Adipocyte (in vitro differentiated cells): ENCODE data around the gene TENM3.

Source experiments
- DNase-seq: peaks from one replicate; pipeline ENCODE4 v3.0.0-alpha.2; 2015; ENCODE audit warnings: low read depth
- H3K27me3 ChIP-seq: replicated peaks from 2 replicates; pipeline ENCODE4 v1.7.0; 2013; ENCODE audit warnings: mild to moderate bottlenecking, low read length, moderate library complexity; ENCODE audit not compliant: control insufficient read depth, insufficient read depth
- H3K36me3 ChIP-seq: 2 replicates; pipeline ENCODE4 v1.7.0; 2013; ENCODE audit warnings: low read length, mild to moderate bottlenecking, moderate library complexity; ENCODE audit not compliant: control insufficient read depth, insufficient read depth, severe bottlenecking
- H3K4me1 ChIP-seq: 2 replicates; pipeline ENCODE4 v1.7.0; 2013; ENCODE audit warnings: mild to moderate bottlenecking, low read length, moderate library complexity; ENCODE audit not compliant: control insufficient read depth, insufficient read depth
- H3K4me3 ChIP-seq: 2 replicates; pipeline ENCODE4 v1.7.0; 2013; ENCODE audit warnings: mild to moderate bottlenecking, low read length, moderate library complexity
- H3K9ac ChIP-seq: 2 replicates; pipeline ENCODE4 v1.7.0; 2013; ENCODE audit warnings: mild to moderate bottlenecking, low read length, moderate library complexity
- H3K9me3 ChIP-seq: 2 replicates; pipeline ENCODE4 v1.7.0; 2013; ENCODE audit warnings: mild to moderate bottlenecking, low read length, moderate library complexity; ENCODE audit not compliant: control insufficient read depth

TENM3 gene

GRCh38 chr4:182835006-182835740, 592.0 kb downstream of the TENM3 start:
- no peak overlapping the region for H3K4me3 ChIP-seq
- H3K9ac ChIP-seq: no peak overlapping the region
- H3K4me1 ChIP-seq: no peaks in the 10 kb centered on the region
- peaks cover 22% of the 10 kb centered on the region for H3K27me3 ChIP-seq
- no peaks in the 10 kb centered on the region for H3K36me3 ChIP-seq
- peaks cover 6% of the 10 kb centered on the region for H3K9me3 ChIP-seq
- DNase-seq: no peak

DNA sequence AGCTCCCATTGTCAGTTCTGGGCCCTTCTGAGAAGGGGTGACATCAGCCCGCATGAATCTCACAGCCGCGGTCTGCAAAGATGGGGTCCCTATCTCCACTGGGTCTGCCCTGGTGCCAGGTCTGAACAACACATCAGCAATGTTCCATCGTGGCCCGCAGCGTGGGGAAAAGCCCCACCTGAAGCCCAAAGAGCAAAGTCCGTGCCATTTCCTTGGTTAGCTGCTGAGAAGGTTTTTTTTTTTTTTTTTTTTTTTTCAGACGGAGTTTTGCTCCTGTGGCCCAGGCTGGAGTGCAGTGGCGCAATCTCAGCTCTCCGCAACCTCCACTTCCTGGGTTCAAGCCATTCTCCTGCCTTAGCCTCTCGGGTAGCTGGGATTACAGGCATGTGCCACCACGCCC, 594.6 kb downstream of the TENM3 start:
- DNase-seq: no peak
- H3K4me1 ChIP-seq: no peaks in the 10 kb centered on the region
- H3K9ac ChIP-seq: no peak overlapping the region
- peaks cover 18% of the 10 kb centered on the region for H3K27me3 ChIP-seq
- no peak overlapping the region for H3K4me3 ChIP-seq
- H3K36me3 ChIP-seq: no peaks in the 10 kb centered on the region
- H3K9me3 ChIP-seq: no peaks in the 10 kb centered on the region

GRCh38 chr4:182838535-182838934, 595.3 kb downstream of the TENM3 start:
- Histone ChIP-seq H3K36me3 (no peaks in the 10 kb centered on the region), H3K27me3 (peaks cover 22% of the 10 kb centered on the region), H3K9ac (no peak overlapping the region), H3K9me3 (no peaks in the 10 kb centered on the region), H3K4me3 (no peak overlapping the region), H3K4me1 (no peaks in the 10 kb centered on the region)
- no peak for DNase-seq

GRCh38 chr4:182839256-182839655, 596.1 kb downstream of the TENM3 start:
- H3K27me3 ChIP-seq: peaks cover 29% of the 10 kb centered on the region

DNA sequence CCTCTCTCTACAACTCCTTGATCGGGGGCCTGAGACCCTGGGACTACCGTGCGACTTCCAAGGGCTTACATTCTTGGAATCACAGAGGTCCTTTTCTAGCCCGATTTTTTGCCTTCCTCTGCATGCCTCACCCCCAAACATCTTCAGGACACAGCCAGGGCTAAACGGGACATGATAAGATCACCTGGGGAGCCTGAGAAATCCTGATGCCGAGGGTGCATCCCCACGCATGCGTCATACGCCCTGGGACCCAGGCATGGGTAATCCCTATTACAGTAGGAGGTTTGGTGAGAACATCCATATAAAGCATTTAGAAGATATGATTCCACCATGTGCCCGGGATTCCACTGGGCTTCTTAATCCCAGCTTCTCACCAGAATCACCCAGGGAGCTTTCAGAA, 596.9 kb downstream of the TENM3 start:
- no peak for DNase-seq
- H3K9ac ChIP-seq: no peak overlapping the region
- no peaks in the 10 kb centered on the region for H3K36me3 ChIP-seq
- H3K4me1 ChIP-seq: no peaks in the 10 kb centered on the region
- H3K27me3 ChIP-seq: peaks cover 27% of the 10 kb centered on the region
- H3K9me3 ChIP-seq: no peaks in the 10 kb centered on the region
- H3K4me3 ChIP-seq: no peak overlapping the region

More at GRCh38 chr4:182839256-182839655, 596.1 kb downstream of the TENM3 start:
- Histone ChIP-seq H3K36me3 (no peaks in the 10 kb centered on the region), H3K4me3 (no peak overlapping the region), H3K9ac (no peak overlapping the region), H3K4me1 (no peaks in the 10 kb centered on the region), H3K9me3 (no peaks in the 10 kb centered on the region)
- no peak for DNase-seq

DNA sequence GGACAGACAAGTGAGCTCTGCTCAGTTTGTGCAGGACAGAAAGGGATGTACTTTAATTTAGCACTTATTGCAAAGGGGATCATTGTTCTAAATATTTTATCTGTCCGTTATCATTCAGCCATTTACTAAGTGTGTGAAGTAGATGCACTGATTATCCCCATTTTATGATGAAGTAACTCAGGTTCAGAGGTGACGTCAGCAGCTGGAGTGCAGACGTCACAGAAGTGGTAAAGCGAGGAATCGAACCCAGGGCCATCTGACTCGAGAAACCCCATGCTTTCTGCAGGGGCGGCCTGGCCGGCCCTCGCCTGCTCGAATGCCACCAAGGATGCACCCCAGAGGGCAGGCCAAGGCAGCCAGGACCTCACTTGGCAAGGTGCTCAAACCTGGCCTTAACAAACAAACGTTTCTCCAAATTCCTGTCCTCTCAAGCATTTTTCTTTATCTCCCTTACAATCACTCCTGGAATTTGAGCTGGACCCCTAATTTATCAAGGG, 599.0 kb downstream of the TENM3 start:
- H3K4me1 ChIP-seq: no peaks in the 10 kb centered on the region

DNA sequence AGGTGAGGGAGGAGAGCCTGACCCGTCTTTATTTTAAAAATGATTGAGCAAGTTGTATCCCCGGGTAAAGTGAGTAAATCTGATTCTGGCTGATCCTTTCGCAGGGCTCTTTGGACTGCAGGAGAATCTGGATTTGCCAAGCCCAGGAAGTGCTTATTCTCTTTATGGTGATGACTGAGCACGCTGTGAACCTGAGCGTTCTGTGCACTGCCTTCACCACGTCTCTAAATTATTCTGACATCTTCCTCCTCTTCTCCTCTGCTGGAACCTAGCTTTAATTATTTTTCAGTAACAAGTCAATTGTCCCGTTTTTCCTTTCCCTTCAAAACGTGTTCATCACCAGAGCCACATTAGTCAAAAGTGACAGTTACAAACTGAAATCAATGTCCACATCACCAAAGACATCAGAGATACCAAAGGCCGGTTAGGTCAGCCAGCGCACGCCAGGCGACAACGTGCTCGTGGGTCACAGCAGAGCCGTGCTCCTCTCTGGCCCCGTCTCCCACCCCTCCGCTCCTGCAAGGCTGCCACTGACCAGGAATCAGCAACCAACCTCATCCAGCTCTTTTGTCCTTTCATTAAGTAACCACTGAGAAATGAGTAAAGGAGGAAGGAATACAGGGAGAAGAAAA, 599.7 kb downstream of the TENM3 start:
- no peak overlapping the region for H3K9ac ChIP-seq
- H3K27me3 ChIP-seq: peaks cover 31% of the 10 kb centered on the region
- H3K4me1 ChIP-seq: no peaks in the 10 kb centered on the region
- no peak for DNase-seq
- no peaks in the 10 kb centered on the region for H3K9me3 ChIP-seq
- H3K36me3 ChIP-seq: no peaks in the 10 kb centered on the region
- no peak overlapping the region for H3K4me3 ChIP-seq

More for the DNA sequence above, 599.0 kb downstream of the TENM3 start:
- H3K36me3 ChIP-seq: no peaks in the 10 kb centered on the region
- no peak overlapping the region for H3K9ac ChIP-seq
- DNase-seq: no peak
- no peak overlapping the region for H3K4me3 ChIP-seq
- H3K27me3 ChIP-seq: peaks cover 31% of the 10 kb centered on the region
- H3K9me3 ChIP-seq: no peaks in the 10 kb centered on the region

DNA sequence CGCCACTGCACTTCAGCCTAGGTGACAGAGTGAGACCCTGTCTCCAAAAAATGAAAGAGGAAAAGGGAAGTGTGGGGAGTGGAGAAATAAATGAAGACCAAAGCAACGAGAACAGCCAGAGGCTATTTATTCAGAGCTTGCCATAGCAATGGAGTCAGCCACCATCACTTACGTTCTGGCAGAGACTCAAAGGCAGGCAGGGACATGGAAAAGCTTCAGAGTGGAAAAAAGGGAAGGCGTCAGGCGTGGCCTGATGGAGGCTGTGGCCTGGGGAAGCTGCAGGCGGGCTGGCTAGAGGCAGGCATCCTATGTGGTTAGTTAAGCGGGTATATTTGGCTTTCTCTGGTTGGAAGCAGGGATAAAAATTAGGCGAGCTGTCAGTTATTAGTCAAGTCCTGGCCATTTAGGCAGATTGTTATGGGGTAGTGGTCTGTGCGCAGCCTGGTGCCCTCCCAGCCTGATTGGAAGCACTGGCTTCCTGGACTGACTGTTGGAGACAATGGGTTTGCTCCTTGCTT, 600.7 kb downstream of the TENM3 start:
- DNase-seq: no peak
- Histone ChIP-seq H3K9ac (no peak overlapping the region), H3K4me3 (no peak overlapping the region), H3K9me3 (no peaks in the 10 kb centered on the region), H3K36me3 (no peaks in the 10 kb centered on the region), H3K4me1 (no peaks in the 10 kb centered on the region), H3K27me3 (peaks cover 28% of the 10 kb centered on the region)

- Histone ChIP-seq H3K9ac (no peak overlapping the region), H3K27me3 (peaks cover 28% of the 10 kb centered on the region), H3K9me3 (no peaks in the 10 kb centered on the region), H3K4me1 (no peaks in the 10 kb centered on the region), H3K4me3 (no peak overlapping the region), H3K36me3 (no peaks in the 10 kb centered on the region)
- DNase-seq: no peak
Observed at GRCh38 chr4:182845618-182846017, 602.4 kb downstream of the TENM3 start.

DNA sequence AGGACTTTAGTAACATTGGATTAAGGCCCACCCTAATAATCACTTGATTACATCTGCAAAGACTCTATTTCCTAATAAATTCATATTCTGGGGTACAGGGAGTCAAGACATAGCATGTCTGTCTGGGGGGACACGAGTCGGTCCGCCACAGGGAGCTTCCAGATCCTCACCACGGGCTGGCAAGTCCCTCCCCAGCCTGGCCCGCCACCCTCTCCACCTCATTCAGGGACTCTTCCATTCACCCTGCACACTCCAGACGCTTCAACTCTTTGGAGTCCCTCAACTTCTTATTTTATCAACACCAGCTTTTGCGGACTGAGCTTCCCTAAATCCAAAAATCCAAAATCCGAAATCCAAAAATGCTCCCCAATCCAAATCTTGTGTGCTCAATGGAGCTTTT, 602.8 kb downstream of the TENM3 start:
- Histone ChIP-seq H3K36me3 (no peaks in the 10 kb centered on the region), H3K9ac (no peak overlapping the region), H3K27me3 (peaks cover 25% of the 10 kb centered on the region), H3K4me3 (no peak overlapping the region), H3K9me3 (no peaks in the 10 kb centered on the region), H3K4me1 (no peaks in the 10 kb centered on the region)
- no peak for DNase-seq

DNA sequence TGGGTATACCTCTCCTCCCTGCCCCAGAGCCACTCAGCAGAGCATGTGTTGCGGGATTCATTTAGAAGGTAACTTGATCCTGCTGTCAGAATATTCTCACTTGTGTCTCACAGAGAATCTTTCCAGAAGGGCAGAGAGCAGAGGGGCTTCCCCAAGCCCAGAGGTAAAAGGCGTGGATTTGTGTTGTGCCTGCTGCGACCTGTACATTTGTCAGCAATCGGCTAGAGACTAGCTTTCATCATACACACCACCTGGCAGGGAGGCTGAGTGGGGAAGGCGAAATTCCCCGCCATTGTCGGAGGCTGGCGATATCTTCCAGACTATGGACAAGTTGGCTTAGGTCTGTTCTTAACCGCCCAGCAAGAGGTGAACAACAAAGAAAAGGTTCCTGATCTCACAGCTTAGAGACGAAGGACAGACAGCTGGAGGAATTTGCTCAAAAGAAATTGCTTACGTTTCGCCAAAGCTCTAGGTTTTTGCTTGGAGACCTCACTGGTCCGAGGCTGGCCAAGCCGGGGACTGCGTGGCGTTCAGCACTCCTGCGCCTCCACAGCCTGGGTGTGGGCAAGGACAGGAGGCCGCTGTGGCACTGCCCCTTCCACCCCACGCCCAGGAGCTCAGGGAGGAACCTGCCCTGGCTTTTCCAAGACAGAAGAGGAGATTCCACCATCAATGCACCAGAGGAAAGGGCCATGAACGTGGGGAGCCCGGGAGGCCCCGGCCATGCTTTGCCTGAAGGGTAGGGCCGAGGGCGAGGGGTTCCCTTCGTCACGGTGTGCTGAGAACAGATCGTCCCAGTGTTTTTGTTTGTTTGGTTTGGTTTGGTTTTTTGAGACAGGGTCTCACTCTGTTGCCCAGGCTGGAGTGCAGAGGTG, 604.6 kb downstream of the TENM3 start:
- no peaks in the 10 kb centered on the region for H3K36me3 ChIP-seq
- H3K27me3 ChIP-seq: peaks cover 21% of the 10 kb centered on the region
- no peaks in the 10 kb centered on the region for H3K4me1 ChIP-seq
- peaks cover 4% of the 10 kb centered on the region for H3K9me3 ChIP-seq
- no peak overlapping the region for H3K4me3 ChIP-seq
- no peak overlapping the region for H3K9ac ChIP-seq
- no peak for DNase-seq
